ENCODE measurements around the gene IP6K2. TPM values are rescaled to one million over a fixed set of nuclear protein-coding genes. Genes with fewer than 3 reads are reported as not detected.

IP6K2 gene
- total RNA-seq, 1 donor from 2014 or later: 182 TPM

GRCh38 chr3:48644898-48645760 is 71.9 kb downstream of the IP6K2 start:
- H3K27me3 Mint-ChIP-seq (ENCODE audit: unreplicated experiment): peaks cover 9% of the 10 kb centered on the region
- H3K4me3 Mint-ChIP-seq (ENCODE audit: unreplicated experiment): no peak overlapping the region
- H3K4me1 Mint-ChIP-seq (ENCODE audit: low read depth, unreplicated experiment): peaks cover 1% of the 10 kb centered on the region
- TF ChIP-seq CTCF (IDR thresholded peaks at IDR 0.05; ENCODE audit: partially characterized antibody, unreplicated experiment): no peak
- no peak overlapping the region for H3K27ac Mint-ChIP-seq (ENCODE audit: unreplicated experiment)
- peaks cover 5% of the 10 kb centered on the region for H3K9me3 Mint-ChIP-seq (ENCODE audit: unreplicated experiment)
- peaks cover 5% of the 10 kb centered on the region for H3K36me3 Mint-ChIP-seq (ENCODE audit: unreplicated experiment)
- DNase-seq: no peak

GRCh38 chr3:48642605-48643004 is 74.4 kb downstream of the IP6K2 start:
- H3K4me3 Mint-ChIP-seq (ENCODE audit: unreplicated experiment): no peak overlapping the region
- H3K9me3 Mint-ChIP-seq (ENCODE audit: unreplicated experiment): peaks cover 5% of the 10 kb centered on the region
- peaks cover 6% of the 10 kb centered on the region for H3K4me1 Mint-ChIP-seq (ENCODE audit: low read depth, unreplicated experiment)
- DNase-seq: no peak
- H3K36me3 Mint-ChIP-seq (ENCODE audit: unreplicated experiment): peaks cover 5% of the 10 kb centered on the region
- peaks cover 9% of the 10 kb centered on the region for H3K27me3 Mint-ChIP-seq (ENCODE audit: unreplicated experiment)
- no peak overlapping the region for H3K27ac Mint-ChIP-seq (ENCODE audit: unreplicated experiment)
- no peak for TF ChIP-seq CTCF (IDR thresholded peaks at IDR 0.05; ENCODE audit: partially characterized antibody, unreplicated experiment)

- Mint-ChIP-seq H3K36me3 (ENCODE audit: unreplicated experiment) (peaks cover 5% of the 10 kb centered on the region), H3K4me3 (ENCODE audit: unreplicated experiment) (no peak overlapping the region), H3K9me3 (ENCODE audit: unreplicated experiment) (peaks cover 7% of the 10 kb centered on the region), H3K27me3 (ENCODE audit: unreplicated experiment) (peaks cover 5% of the 10 kb centered on the region), H3K27ac (ENCODE audit: unreplicated experiment) (no peak overlapping the region), H3K4me1 (ENCODE audit: low read depth, unreplicated experiment) (peaks cover 15% of the 10 kb centered on the region)
- no peak for DNase-seq
- TF ChIP-seq CTCF (IDR thresholded peaks at IDR 0.05; ENCODE audit: partially characterized antibody, unreplicated experiment): no peak
Measured at GRCh38 chr3:48641396-48641795, 75.6 kb downstream of the IP6K2 start.

GRCh38 chr3:48639944-48640606 is 76.9 kb downstream of the IP6K2 start:
- Mint-ChIP-seq H3K36me3 (ENCODE audit: unreplicated experiment) (peaks cover 5% of the 10 kb centered on the region), H3K4me1 (ENCODE audit: low read depth, unreplicated experiment) (peaks cover 18% of the 10 kb centered on the region), H3K4me3 (ENCODE audit: unreplicated experiment) (no peak overlapping the region), H3K9me3 (ENCODE audit: unreplicated experiment) (peaks cover 7% of the 10 kb centered on the region), H3K27me3 (ENCODE audit: unreplicated experiment) (peaks cover 6% of the 10 kb centered on the region), H3K27ac (ENCODE audit: unreplicated experiment) (no peak overlapping the region)
- TF ChIP-seq CTCF (IDR thresholded peaks at IDR 0.05; ENCODE audit: partially characterized antibody, unreplicated experiment): no peak
- no peak for DNase-seq

Small RNA genes lying within 50 kb of the gene (microRNA-seq; reads per million reads assigned to microRNA genes)
- 2.9 reads per million, percentile 21 among the genes with 10 or more reads in this experiment for gene MIR4793 (ENCODE audit: unreplicated experiment)

Other genes starting within 250 kb of the IP6K2 start
- gene SHISA5, start 213.0 kb downstream of the IP6K2 start, total RNA-seq (ENCODE audit: unreplicated experiment): 261 TPM
- gene PFKFB4, start 160.4 kb downstream of the IP6K2 start, total RNA-seq (ENCODE audit: unreplicated experiment): 40.3 TPM
- gene UCN2, start 153.4 kb downstream of the IP6K2 start, total RNA-seq (ENCODE audit: unreplicated experiment): 4.3 TPM
- 62.0 TPM for gene COL7A1, start 121.9 kb downstream of the IP6K2 start, total RNA-seq (ENCODE audit: unreplicated experiment)
- 242 TPM for gene UQCRC1, start 107.6 kb downstream of the IP6K2 start, total RNA-seq (ENCODE audit: unreplicated experiment)
- not detected for gene TMEM89, start 95.5 kb downstream of the IP6K2 start, total RNA-seq (ENCODE audit: unreplicated experiment)
- 26.0 TPM for gene SLC26A6, start 81.8 kb downstream of the IP6K2 start, total RNA-seq (ENCODE audit: unreplicated experiment)
- gene CELSR3, start 54.3 kb downstream of the IP6K2 start, total RNA-seq (ENCODE audit: unreplicated experiment): 162 TPM
- gene NCKIPSD, start 31.3 kb downstream of the IP6K2 start, total RNA-seq (ENCODE audit: unreplicated experiment): 35.5 TPM
- gene PRKAR2A, start 130.7 kb upstream of the IP6K2 start, total RNA-seq (ENCODE audit: unreplicated experiment): 55.5 TPM
- 24.3 TPM for gene SLC25A20, start 181.7 kb upstream of the IP6K2 start, total RNA-seq (ENCODE audit: unreplicated experiment)
- 74.6 TPM for gene ARIH2, start 201.6 kb upstream of the IP6K2 start, total RNA-seq (ENCODE audit: unreplicated experiment)